KMS-11 (cell line): ENCODE measurements around the gene CNST.
"Not testable (repeated sequence)": the region's sequence is repeated elsewhere in the genome, so short reads cannot be mapped to it uniquely, and the experiment has no call there.

ENCODE experiments used
- H2AFZ ChIP-seq: fragments of 200-600 bp; sonication (generic); 2 replicates; pipeline ENCODE4 v1.6.1; 2016; ENCODE audit warnings: antibody characterized with exemption, mixed run types, low read depth
- H3K27ac ChIP-seq: fragments of 200-600 bp; sonication (generic); 2 replicates; pipeline ENCODE4 v1.6.1; 2016; ENCODE audit warnings: mild to moderate bottlenecking, mixed run types
- H3K27me3 ChIP-seq: fragments of 200-600 bp; sonication (generic); 2 replicates; pipeline ENCODE4 v1.6.1; 2017; ENCODE audit warnings: mild to moderate bottlenecking, low read depth, mixed run types, moderate library complexity; ENCODE audit not compliant: insufficient read depth
- H3K36me3 ChIP-seq: fragments of 200-600 bp; sonication (generic); 2 replicates; pipeline ENCODE4 v1.6.1; 2017; ENCODE audit warnings: mild to moderate bottlenecking, mixed run types; ENCODE audit not compliant: insufficient read depth
- H3K4me1 ChIP-seq: fragments of 200-600 bp; sonication (generic); 2 replicates; pipeline ENCODE4 v1.6.1; 2016; ENCODE audit warnings: mild to moderate bottlenecking, low read depth, mixed run types; ENCODE audit not compliant: poor library complexity, severe bottlenecking
- H3K4me2 ChIP-seq: fragments of 200-600 bp; sonication (generic); 2 replicates; pipeline ENCODE4 v1.7.0; 2016; ENCODE audit warnings: mild to moderate bottlenecking, mixed run types
- H3K4me3 ChIP-seq: fragments of 200-600 bp; sonication (generic); IDR thresholded peaks from 2 replicates; pipeline ENCODE4 v1.6.1; 2017; ENCODE audit warnings: low read depth, low read length, mixed read lengths; ENCODE audit not compliant: insufficient read depth
- H3K79me2 ChIP-seq: fragments of 200-600 bp; sonication (generic); 2 replicates; pipeline ENCODE4 v1.6.1; 2016; ENCODE audit warnings: low read depth, mixed run types; ENCODE audit not compliant: insufficient read depth
- H3K9ac ChIP-seq: fragments of 200-600 bp; sonication (generic); 2 replicates; pipeline ENCODE4 v1.6.1; 2016; ENCODE audit warnings: mild to moderate bottlenecking, mixed run types
- H4K20me1 ChIP-seq: fragments of 200-600 bp; sonication (generic); 2 replicates; pipeline ENCODE4 v1.6.1; 2016; ENCODE audit warnings: mild to moderate bottlenecking, mixed run types; ENCODE audit not compliant: insufficient read depth
- CTCF ChIP-seq: fragments of 200-600 bp; sonication (generic); conservative IDR thresholded peaks from 2 replicates; pipeline ENCODE4 v1.6.1; 2017; ENCODE audit warnings: low read depth, mild to moderate bottlenecking, antibody characterized with exemption, low read length, moderate library complexity, mixed read lengths

Gene CNST

DNA sequence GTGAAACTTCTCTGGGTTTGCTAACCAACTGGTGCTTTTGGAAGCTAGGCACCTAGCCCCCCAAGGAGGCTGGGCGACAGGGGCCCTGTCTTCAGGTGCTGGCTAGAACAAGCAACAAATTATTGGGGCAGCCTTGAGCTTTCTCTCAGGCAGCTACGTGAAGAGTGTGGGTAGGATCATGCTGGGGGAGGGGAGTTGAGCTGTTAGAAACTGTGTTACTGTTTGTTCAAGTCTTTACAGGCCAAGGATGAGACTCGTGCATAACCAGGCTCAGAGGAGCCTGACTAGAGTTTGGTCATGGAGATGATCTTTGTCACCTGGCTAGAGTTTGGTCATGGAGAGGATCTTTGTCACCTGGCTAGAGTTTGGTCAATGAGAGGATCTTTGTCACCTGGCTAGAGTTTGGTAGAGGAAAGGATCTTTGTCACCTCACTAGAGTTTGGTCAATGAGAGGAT lies 145.3 kb downstream of the CNST start:
- Histone ChIP-seq H3K9ac (no peak overlapping the region), H3K36me3 (no peaks in the 10 kb centered on the region), H3K4me2 (no peak overlapping the region), H2AFZ (no peak overlapping the region), H3K27me3 (no peaks in the 10 kb centered on the region), H3K79me2 (no peaks in the 10 kb centered on the region), H4K20me1 (no peaks in the 10 kb centered on the region), H3K4me1 (no peaks in the 10 kb centered on the region), H3K27ac (no peak overlapping the region), H3K4me3 (no peak overlapping the region)
- TF ChIP-seq CTCF, result no peak

DNA sequence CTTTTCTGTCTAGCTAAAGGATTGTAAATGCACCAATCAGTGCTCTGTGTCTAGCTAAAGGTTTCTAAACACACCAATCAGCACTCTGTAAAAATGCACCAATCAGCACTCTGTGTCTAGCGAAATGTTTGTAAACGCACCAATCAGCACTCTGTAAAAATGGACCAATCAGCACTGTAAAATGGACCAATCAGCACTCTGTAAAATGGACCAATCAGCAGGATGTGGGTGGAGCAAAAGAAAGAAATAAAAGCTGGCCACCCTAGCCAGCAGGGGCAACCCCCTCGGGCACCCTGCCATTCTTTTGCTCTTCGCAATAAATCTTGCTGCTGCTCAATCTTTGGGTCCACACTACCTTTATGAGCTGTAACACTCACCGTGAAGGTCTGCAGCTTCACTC lies 146.2 kb downstream of the CNST start:
- H3K36me3 ChIP-seq, H3K9ac ChIP-seq, H3K79me2 ChIP-seq, H2AFZ ChIP-seq, H3K27ac ChIP-seq, H3K27me3 ChIP-seq, H3K4me2 ChIP-seq, H3K4me1 ChIP-seq, H3K4me3 ChIP-seq, H4K20me1 ChIP-seq: not testable (repeated sequence)
